Activated CD4-positive, alpha-beta T cell treated with anti-CD3 and anti-CD28 coated beads, Interleukin-10, Interleukin-2, amounts not matched to agents 100 ng/mL and 50 ng/mL, durations not matched to agents 16 hours and 8 hours (primary cell): Measurements from ENCODE around the gene CLDN17.
A peak's percentile ranks its signal among the peaks of the same experiment; 100 is the strongest.

Experiments used
- DNase-seq: peaks from one replicate; pipeline ENCODE4 v3.0.0-alpha.2; 2020

The CLDN17 gene, protein sequence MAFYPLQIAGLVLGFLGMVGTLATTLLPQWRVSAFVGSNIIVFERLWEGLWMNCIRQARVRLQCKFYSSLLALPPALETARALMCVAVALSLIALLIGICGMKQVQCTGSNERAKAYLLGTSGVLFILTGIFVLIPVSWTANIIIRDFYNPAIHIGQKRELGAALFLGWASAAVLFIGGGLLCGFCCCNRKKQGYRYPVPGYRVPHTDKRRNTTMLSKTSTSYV

GRCh38 chr21:30166705-30167104, at the start of gene CLDN17:
Gene CLDN17 (minus strand): TSS chr21:30166805. CDS start chr21:30166617, 188 bp downstream.
- DNase-seq, result no peak

GRCh38 chr21:30216041-30216723, 49.6 kb upstream of the CLDN17 start, which contains the start of gene CLDN8:
Gene CLDN8 (minus strand): TSS chr21:30216097. CDS start chr21:30215925, 172 bp downstream.
- no peak for DNase-seq

GRCh38 chr21:30211071-30211470, 44.5 kb upstream of the CLDN17 start:
- DNase-seq, result no peak

DNA sequence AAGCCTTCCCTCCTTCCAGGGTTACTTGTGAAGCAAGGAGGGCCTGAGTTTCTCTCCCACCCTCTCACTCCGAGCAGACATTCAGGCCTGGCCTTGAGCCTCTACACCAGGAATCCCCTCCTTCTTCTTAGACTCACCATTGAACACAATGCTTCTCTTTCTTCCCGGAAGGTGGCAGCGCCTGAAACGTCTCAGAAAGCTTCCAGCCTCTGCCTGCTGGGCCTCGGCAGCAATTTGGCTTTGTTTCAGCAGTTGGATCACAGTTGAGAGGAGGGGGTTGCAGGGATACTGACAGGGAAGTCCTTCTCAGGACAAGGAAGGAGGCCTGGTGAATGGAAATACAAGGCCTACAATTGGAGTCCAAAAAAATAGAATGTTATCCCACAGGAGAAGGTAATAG, 43.0 kb upstream of the CLDN17 start:
- no peak for DNase-seq

DNA sequence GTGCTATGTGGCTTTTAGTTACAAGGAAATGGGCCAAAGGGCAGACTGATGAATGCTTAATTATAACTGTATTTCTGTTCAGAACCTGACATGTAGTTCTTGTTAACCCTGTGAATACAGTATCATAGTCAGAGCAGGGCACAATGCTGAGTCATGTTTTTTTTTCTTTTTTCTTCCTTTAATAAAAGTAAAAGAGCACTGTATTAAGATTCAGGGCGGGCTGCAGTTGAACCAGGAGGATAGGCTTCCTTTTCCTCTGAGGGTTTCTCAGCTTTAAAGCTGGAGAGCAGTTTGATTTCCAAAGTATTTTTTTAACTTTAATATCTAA, 40.6 kb upstream of the CLDN17 start:
- no peak for DNase-seq

DNA sequence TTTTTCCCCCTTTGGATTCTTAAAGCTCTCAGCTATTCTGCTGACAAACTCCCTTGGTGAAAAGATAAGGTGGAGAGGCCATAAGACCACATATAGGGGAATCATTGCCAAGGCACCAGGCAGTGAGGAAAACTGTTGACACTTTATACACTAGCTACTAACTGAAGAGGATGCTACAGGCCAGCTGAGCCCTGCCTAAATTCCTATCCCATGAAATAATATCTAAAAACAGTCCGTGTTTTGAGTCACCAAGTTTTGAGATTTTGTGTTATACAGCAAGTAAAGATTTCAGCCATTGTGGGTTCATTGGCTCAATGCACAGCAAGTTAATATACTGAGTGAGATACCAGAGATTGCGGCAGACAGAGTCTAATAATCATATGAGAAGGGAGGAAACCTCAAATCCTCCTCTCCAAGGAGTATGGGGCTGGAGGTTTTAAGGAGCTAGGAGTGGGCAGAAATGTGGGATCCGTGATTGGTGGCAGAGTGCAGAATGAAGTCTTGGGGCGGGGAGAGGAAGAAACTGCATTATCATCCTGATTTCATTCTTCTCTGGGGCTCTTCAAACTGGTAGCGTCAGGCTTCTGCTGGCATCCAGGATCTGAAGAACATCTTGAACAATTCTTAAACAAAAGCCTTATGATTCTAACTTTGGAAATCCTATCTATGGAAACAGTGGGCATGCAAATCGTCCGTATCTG, 40.1 kb upstream of the CLDN17 start:
- DNase-seq, result no peak

DNA sequence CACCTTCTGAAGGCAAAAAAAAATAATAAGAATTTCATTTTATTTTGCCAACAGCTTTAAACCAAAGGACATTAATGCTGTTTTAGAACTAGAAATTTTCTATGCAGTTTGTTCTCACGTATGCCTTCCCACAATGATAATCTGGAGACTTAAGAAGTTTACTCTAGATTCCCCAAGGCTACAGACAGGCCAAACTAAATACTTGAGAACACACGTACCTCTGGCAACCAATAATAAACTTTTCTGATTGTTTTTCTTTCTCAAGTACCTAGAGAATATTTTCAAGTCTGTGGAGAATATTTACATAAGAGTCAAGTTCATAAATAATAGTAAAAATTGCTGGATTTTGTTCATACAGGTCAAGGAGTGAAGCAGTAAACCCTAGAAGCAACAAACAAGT, 33.4 kb upstream of the CLDN17 start:
- no peak for DNase-seq

- DNase-seq, result peak; percentile 48
These were observed 28.2 kb upstream of the CLDN17 start for GRCh38 chr21:30194701-30195299.

DNA sequence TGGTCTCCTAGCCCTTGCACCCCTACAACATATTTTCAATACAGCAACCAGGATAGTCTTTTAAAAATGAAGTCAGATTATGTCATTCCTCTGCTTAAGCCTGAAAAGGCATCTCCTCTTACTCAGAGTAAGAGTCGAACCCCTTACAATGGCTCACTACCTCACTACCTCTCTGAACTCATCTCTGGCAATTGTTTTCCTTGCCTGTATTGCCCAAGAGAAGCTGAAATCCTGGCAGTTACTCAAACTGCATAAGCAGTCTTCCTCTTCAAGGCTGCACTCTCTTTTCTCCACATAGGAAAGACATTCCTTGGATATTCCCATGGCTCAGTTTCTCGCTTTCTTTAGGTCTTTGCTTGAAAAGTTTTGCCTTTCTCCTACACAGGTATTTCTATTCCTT, 26.6 kb upstream of the CLDN17 start:
- no peak for DNase-seq

DNA sequence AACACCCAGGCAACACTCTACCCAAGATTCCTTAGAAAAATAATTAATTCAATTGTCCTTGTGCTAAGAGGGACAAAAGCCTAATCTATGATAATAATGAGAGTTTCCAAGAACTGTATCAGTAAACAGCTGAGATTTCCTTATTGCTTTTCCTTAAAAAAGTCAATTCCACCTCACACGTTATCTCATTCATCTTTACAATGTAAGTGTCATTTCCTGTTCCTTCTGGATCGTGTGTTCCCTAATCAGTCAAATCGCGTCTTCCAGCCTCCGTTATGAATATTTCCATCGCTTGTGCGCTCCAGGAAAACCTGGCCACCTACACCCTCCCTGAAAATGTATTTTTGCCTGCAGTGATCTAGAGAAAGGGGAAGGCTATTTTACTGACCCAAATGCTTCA, 23.9 kb upstream of the CLDN17 start:
- no peak for DNase-seq

GRCh38 chr21:30189773-30190172, 23.2 kb upstream of the CLDN17 start:
- DNase-seq, result no peak

DNA sequence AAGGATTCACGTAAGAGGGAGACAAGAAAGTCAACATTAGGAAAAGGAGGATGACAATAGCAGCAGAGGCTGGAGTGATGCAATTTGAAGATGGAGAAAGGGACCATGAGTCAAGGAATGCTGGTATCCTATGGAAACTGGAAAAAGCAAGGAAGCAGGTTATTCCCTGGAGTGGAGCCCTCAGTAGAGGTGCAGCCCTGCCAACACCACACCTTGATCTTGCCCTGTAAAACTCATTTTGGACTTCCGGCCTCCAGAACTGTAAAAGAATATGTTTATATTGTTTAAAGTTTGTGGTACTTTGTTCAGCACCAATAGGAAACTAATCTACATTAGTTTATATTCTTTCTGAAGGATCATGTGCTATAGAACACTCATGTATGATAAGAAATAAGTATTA, 19.6 kb upstream of the CLDN17 start:
- no peak for DNase-seq

DNA sequence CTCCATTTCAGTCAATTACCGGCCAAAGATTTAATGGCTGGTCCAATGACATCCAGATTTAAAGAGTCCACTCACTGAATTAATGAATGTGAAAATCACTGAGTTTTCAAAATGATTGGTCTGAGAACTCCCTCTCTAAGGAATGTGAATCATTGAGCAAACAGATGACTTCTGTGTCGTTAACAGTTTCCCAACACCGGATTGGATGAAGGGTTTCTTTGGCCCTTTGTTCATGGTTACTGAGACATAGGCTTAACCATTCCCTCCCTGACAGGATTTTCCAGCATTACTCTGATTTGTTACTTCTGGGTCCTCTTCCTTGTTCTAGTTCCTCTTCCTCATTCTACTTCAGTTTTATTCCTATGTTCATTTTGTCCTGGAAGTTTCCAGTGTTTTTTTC, 1.5 kb upstream of the CLDN17 start:
- no peak for DNase-seq

GRCh38 chr21:30166171-30166570, 434 bp downstream of the CLDN17 start:
- no peak for DNase-seq

DNA sequence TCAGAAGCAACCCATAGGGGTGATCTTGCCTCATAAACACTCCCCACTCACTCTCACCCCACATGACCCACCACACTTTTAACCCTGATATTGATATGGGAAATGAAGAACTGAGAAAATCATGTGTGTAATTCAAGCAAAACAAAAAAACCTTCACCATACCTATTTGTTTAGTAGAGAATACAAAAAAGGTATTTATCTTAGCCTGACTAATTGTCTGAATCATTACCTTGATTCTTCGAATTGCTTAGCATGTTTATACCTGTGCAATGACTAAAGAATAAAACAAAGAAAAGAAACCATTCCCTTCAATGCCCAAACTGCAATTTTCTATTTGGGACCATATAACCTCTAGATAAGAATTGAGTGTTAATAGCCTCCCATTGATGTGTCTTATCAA, 1.8 kb downstream of the CLDN17 start:
- no peak for DNase-seq

DNA sequence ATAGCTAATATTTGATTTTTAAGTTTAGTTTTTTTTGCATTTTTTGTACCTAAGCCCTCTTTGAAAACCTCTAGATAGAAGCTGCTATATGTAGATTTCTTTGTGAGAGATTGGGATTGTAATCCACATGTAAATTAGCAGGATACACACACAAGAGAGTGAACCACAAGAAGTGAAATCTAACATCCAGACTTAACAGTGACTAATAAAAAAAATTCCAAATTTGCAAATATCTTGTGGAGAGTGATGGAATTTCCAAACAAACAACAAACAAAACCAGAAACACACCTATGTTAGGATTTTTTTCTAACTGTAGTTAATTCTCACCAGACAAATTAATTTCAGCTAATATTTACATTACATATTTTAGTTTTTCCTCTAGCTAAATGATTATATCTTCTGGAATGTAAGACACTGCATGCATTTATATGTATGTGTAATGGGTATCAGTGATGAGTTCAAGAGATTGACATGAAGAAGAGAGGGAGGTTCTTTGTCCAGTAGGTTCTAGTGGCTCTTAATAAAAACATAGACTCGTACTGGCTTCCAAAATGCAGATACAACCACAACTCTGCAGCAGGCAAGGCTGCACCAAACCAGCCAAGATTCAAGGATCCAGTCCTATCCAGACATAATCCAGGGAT, 12.8 kb downstream of the CLDN17 start:
- DNase-seq, result no peak

GRCh38 chr21:30152792-30153191, 13.8 kb downstream of the CLDN17 start:
- no peak for DNase-seq

DNA sequence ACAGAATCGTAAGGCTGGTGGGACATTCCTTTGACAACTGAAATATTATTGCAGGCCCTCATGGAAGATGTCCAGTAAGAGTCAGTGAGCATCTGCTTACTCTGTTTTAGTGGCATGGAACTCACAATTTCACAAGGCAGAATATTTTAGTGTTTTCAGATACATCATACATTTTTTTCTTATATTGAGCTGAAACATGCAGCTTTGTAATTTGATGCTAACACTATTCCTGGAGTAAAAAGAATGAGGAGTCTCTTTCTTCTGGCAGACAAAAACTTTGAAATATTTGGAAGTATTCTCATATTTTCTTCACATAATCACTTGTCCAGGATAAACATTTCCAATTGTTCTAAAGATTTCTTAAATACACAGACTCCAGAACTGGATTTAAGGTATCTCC, 17.7 kb downstream of the CLDN17 start:
- no peak for DNase-seq

- no peak for DNase-seq
These were observed 19.9 kb downstream of the CLDN17 start for GRCh38 chr21:30146558-30147282.

- DNase-seq, result no peak
These were observed 28.1 kb downstream of the CLDN17 start for GRCh38 chr21:30138483-30138882.

- no peak for DNase-seq
These were observed 37.4 kb downstream of the CLDN17 start for GRCh38 chr21:30129246-30129645.

- no peak for DNase-seq
These were observed 40.0 kb downstream of the CLDN17 start for GRCh38 chr21:30126576-30126975.

GRCh38 chr21:30117631-30118030, 49.0 kb downstream of the CLDN17 start:
- DNase-seq, result no peak
